Hepatocyte (in vitro differentiated cells): ENCODE results near the gene UQCC3. TPM values are rescaled to one million over a fixed set of nuclear protein-coding genes. Genes with fewer than 3 reads are reported as not detected.

Experiments used
- DNase-seq: peaks from one replicate; pipeline ENCODE4 v3.0.0-alpha.2; 2016; ENCODE audit warnings: low spot score
- H2AFZ ChIP-seq: fragments of 200-600 bp; sonication (generic); 2 replicates; pipeline ENCODE4 v1.6.0; 2016; ENCODE audit warnings: antibody characterized with exemption, mild to moderate bottlenecking
- H3K27ac ChIP-seq: fragments of 200-600 bp; sonication (generic); 2 replicates; pipeline ENCODE4 v1.5.1; 2016; ENCODE audit warnings: mild to moderate bottlenecking
- H3K27me3 ChIP-seq: fragments of 200-600 bp; sonication (generic); 2 replicates; pipeline ENCODE4 v1.6.1; 2016
- H3K36me3 ChIP-seq: fragments of 200-600 bp; sonication (generic); replicated peaks from 2 replicates; pipeline ENCODE4 v1.5.1; 2016; ENCODE audit warnings: low read depth; ENCODE audit not compliant: insufficient read depth
- H3K4me1 ChIP-seq: fragments of 200-600 bp; sonication (generic); 2 replicates; pipeline ENCODE4 v1.5.1; 2016; ENCODE audit warnings: mild to moderate bottlenecking, moderate library complexity; ENCODE audit not compliant: insufficient read depth
- H3K4me2 ChIP-seq: fragments of 200-600 bp; sonication (generic); 2 replicates; pipeline ENCODE4 v1.6.0; 2016
- H3K4me3 ChIP-seq: fragments of 200-600 bp; sonication (generic); 2 replicates; pipeline ENCODE4 v1.5.1; 2016; ENCODE audit warnings: mild to moderate bottlenecking
- H3K79me2 ChIP-seq: fragments of 200-600 bp; sonication (generic); 2 replicates; pipeline ENCODE4 v1.6.0; 2017; ENCODE audit warnings: mild to moderate bottlenecking
- H3K9me2 ChIP-seq: fragments of 200-600 bp; sonication (generic); replicated peaks from 2 replicates; pipeline ENCODE4 v1.6.0; 2017; ENCODE audit warnings: mild to moderate bottlenecking; ENCODE audit not compliant: insufficient read depth
- H3K9me3 ChIP-seq: fragments of 200-600 bp; sonication (generic); 2 replicates; pipeline ENCODE4 v1.5.1; 2016; ENCODE audit warnings: low read depth, mild to moderate bottlenecking
- H4K20me1 ChIP-seq: fragments of 200-600 bp; sonication (generic); 2 replicates; pipeline ENCODE4 v1.6.0; 2016; ENCODE audit warnings: mild to moderate bottlenecking; ENCODE audit not compliant: insufficient read depth, poor library complexity, severe bottlenecking
- EZH2 ChIP-seq: fragments of 200-600 bp; sonication (generic); IDR thresholded peaks from 2 replicates; pipeline ENCODE4 v1.6.1; 2016; ENCODE audit warnings: antibody characterized with exemption, mild to moderate bottlenecking, borderline replicate concordance
- EZH2phosphoT487 ChIP-seq: fragments of 200-600 bp; sonication (generic); IDR thresholded peaks from one replicate; pipeline ENCODE4 v1.6.1; 2018; ENCODE audit warnings: antibody characterized with exemption, mild to moderate bottlenecking, low read depth, moderate library complexity; ENCODE audit not compliant: unreplicated experiment, severe bottlenecking
- WGBS: methylation state at CpG from one replicate; pipeline ENCODE4 v1.1.6; 2016; ENCODE audit warnings: low lambda C conversion rate; ENCODE audit errors: missing lambda C conversion rate; 5-methylcytosine and 5-hydroxymethylcytosine counted together
- polyA plus RNA-seq: library from polyadenylated mRNA; unstranded; fragments of >200 nt; fragmentation: Nextera tagmentation; extraction: Ambion mirVana; gene quantifications from 2 replicates; pipeline ENCODE4 v1.2.1, GENCODE V29; 2016
- total RNA-seq: library from RNA; depleted of rRNA; stranded (reverse); fragments of >200 nt; gene quantifications from 2 replicates; pipeline ENCODE4 v1.2.3, GENCODE V29; 2014
- TF ChIP-seq, protein P1 (sequence below): fragments of 200-600 bp; sonication (generic); IDR thresholded peaks from 2 replicates; pipeline ENCODE4 v1.5.1; 2016; ENCODE audit warnings: antibody characterized with exemption, mild to moderate bottlenecking; ENCODE audit not compliant: poor library complexity

The UQCC3 gene
- total and polyA plus RNA-seq, 2 experiments from 2014 or later: 8.9 to 17.0 TPM

DNA sequence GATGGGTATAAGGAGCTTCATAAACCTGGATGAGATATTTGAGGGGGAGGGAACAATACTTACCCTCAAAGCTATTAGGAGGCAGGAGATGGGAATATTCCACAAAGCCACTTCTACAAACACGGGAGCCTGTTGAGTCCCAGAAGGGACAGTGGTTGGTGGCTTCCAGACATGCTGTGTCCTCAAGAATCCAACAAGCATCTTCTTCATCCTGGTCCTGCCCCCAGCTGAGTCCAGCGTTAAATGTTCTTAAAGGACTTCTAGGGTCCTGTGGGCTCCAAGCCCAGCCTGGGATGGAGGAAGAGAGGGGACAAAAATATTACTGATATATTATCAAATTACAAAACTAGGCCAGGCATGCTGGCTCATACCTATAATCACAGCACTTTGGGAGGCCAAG is 4.0 kb upstream of the UQCC3 start:
- 97% methylated on average over 2 of the region's 2 CpGs for WGBS
- Histone ChIP-seq H3K4me1 (peaks cover 20% of the 10 kb centered on the region), H3K79me2 (peaks cover 54% of the 10 kb centered on the region), H2AFZ (no peak overlapping the region), H3K27ac (no peak overlapping the region), H3K4me3 (no peak overlapping the region), H3K4me2 (peak overlapping the region; percentile 80), H3K9me3 (no peaks in the 10 kb centered on the region), H3K9me2 (no peaks in the 10 kb centered on the region), H4K20me1 (peaks cover 10% of the 10 kb centered on the region), H3K36me3 (no peaks in the 10 kb centered on the region), H3K27me3 (no peaks in the 10 kb centered on the region)
- TF ChIP-seq EZH2phosphoT487: no peak
- TF ChIP-seq, protein P1, sequence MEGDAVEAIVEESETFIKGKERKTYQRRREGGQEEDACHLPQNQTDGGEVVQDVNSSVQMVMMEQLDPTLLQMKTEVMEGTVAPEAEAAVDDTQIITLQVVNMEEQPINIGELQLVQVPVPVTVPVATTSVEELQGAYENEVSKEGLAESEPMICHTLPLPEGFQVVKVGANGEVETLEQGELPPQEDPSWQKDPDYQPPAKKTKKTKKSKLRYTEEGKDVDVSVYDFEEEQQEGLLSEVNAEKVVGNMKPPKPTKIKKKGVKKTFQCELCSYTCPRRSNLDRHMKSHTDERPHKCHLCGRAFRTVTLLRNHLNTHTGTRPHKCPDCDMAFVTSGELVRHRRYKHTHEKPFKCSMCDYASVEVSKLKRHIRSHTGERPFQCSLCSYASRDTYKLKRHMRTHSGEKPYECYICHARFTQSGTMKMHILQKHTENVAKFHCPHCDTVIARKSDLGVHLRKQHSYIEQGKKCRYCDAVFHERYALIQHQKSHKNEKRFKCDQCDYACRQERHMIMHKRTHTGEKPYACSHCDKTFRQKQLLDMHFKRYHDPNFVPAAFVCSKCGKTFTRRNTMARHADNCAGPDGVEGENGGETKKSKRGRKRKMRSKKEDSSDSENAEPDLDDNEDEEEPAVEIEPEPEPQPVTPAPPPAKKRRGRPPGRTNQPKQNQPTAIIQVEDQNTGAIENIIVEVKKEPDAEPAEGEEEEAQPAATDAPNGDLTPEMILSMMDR: no peak
- TF ChIP-seq EZH2: no peak
- no peak for DNase-seq

DNA sequence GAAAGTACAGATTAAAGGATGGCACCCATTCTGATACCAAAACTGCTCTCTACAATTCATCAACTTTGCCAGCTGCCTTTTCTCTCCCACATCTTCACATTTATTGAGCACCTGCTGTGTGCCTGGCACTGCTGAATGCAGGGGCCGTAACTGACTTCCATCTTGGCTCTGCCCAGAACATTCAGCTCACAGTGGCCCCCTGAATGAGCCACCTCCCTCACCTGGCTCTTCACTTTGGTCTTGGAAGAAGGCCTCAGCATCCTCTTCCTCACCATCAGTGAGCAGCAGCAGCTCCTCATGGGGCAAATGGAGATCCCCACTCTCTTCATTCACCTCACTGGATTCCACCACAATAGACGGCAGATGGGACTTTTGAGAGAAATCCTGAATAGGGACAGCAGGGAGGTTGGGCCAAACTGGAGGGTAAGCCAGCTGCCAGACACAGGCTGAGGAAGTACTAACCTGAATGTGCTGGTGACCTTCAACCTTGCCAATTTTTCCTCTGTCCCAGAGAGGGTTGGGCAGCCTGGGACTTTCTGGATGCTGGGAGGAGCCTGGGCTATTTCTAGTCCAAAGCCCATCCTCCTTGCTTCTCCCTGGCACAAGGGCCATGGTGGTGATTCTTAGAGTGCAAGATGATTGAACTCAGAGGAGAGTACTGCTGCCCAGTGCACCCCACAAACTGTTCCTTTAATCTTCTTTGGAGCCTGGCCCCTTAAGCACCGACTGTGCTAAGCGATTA is 1.9 kb upstream of the UQCC3 start:
- DNase-seq: no peak
- Histone ChIP-seq H2AFZ (no peak overlapping the region), H3K9me2 (no peaks in the 10 kb centered on the region), H3K4me3 (no peak overlapping the region), H3K79me2 (peaks cover 58% of the 10 kb centered on the region), H3K27me3 (no peaks in the 10 kb centered on the region), H3K4me1 (peaks cover 31% of the 10 kb centered on the region), H3K4me2 (no peak overlapping the region), H3K9me3 (no peaks in the 10 kb centered on the region), H3K36me3 (no peaks in the 10 kb centered on the region), H4K20me1 (peaks cover 10% of the 10 kb centered on the region), H3K27ac (peak overlapping the region; percentile 95)
- TF ChIP-seq EZH2phosphoT487: no peak
- TF ChIP-seq EZH2: no peak
- TF ChIP-seq, protein P1: no peak
- 72% methylated on average over 4 of the region's 4 CpGs for WGBS

DNA sequence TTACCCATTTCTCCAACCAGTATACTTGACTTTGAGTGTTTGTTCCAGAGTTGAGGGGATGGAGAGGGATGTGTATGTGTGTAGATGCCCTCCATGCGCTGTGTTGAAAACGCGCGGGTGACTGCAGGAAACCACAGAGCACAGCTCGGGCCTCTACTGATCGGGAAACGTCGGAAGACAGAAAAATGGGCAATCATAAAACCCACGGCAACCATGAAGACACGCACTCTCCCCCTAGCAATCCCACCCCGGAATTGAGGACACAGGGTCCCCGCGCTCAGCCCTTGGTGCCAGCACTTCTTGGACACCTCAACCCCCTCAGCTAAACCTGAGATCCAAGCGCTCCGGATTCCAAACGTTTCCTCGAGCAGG is 251 bp upstream of the UQCC3 start:
- H2AFZ ChIP-seq: peak overlapping the region; percentile 60
- DNase-seq: no peak
- H3K27ac ChIP-seq: peak overlapping the region; percentile 95
- no peaks in the 10 kb centered on the region for H3K9me2 ChIP-seq
- H3K27me3 ChIP-seq: no peaks in the 10 kb centered on the region
- H3K79me2 ChIP-seq: peaks cover 59% of the 10 kb centered on the region
- 2% methylated on average over 17 of the region's 17 CpGs for WGBS
- peak overlapping the region; percentile 60 for H3K4me3 ChIP-seq
- H3K36me3 ChIP-seq: no peaks in the 10 kb centered on the region
- no peaks in the 10 kb centered on the region for H3K9me3 ChIP-seq
- peak overlapping the region; percentile 93 for H3K4me2 ChIP-seq
- peaks cover 28% of the 10 kb centered on the region for H3K4me1 ChIP-seq
- H4K20me1 ChIP-seq: peaks cover 7% of the 10 kb centered on the region
- TF ChIP-seq EZH2phosphoT487: no peak
- no peak for TF ChIP-seq EZH2
- TF ChIP-seq, protein P1: no peak
